PC-3 (cell line): Measurements from ENCODE around the gene DHX35. TPM values are rescaled to one million over a fixed set of nuclear protein-coding genes. Genes with fewer than 3 reads are reported as not detected.

Experiments used
- ATAC-seq: fragments of 200-7000 bp; cut with Tn5 transposase; 2 replicates; pipeline ENCODE4 v1.9.1; 2020; ENCODE audit warnings: mild to moderate bottlenecking, moderate library complexity
- BruUV-seq: library from RNA; stranded (reverse); fragments of 400-500 nt; replicated peaks from 2 replicates; lab custom pipeline; 2021; lab: Mats Ljungman, UMichigan
- CTCF ChIA-PET: fragments of 300-600 bp; sonication (Branson Sonifier 250); formaldehyde crosslinking; loops from one replicate; lab custom pipeline; 2022; ENCODE audit warnings: antibody characterized with exemption; lab: Charles Lee
- POLR2A ChIA-PET: fragments of 300-600 bp; sonication (Branson Sonifier 250); formaldehyde crosslinking; loops from one replicate; lab custom pipeline; 2022; ENCODE audit warnings: antibody characterized with exemption; ENCODE audit not compliant: unreplicated experiment; lab: Charles Lee
- DNase-seq: peaks from one replicate; pipeline ENCODE4 v3.0.0-alpha.2; 2015
- H2AFZ ChIP-seq: fragments of 300-600 bp; sonication (generic); 2 replicates; pipeline ENCODE4 v1.6.0; 2016; ENCODE audit warnings: antibody characterized with exemption, low read length
- H3F3A ChIP-seq: fragments of 300-600 bp; sonication (generic); one replicate; pipeline ENCODE4 v1.6.0; 2017; ENCODE audit warnings: antibody characterized with exemption, low read length, control low read depth, mild to moderate bottlenecking; ENCODE audit not compliant: unreplicated experiment
- H3K27ac ChIP-seq: fragments of 300-600 bp; sonication (generic); 2 replicates; pipeline ENCODE4 v1.5.1; 2016; ENCODE audit warnings: mild to moderate bottlenecking, low read length
- H3K27me3 ChIP-seq: fragments of 300-600 bp; sonication (generic); 2 replicates; pipeline ENCODE4 v1.6.1; 2016; ENCODE audit warnings: low read length, mixed read lengths
- H3K36me3 ChIP-seq: fragments of 300-600 bp; sonication (generic); 2 replicates; pipeline ENCODE4 v1.6.1; 2016; ENCODE audit warnings: low read depth, mixed run types, low read length, mixed read lengths
- H3K4me1 ChIP-seq: fragments of 300-600 bp; sonication (generic); 2 replicates; pipeline ENCODE4 v1.5.1; 2016; ENCODE audit warnings: low read length; ENCODE audit not compliant: insufficient read depth
- H3K4me2 ChIP-seq: fragments of 300-600 bp; sonication (generic); 2 replicates; pipeline ENCODE4 v1.6.0; 2016; ENCODE audit warnings: low read length
- H3K4me3 ChIP-seq: fragments of 300-600 bp; sonication (generic); 2 replicates; pipeline ENCODE4 v1.5.1; 2016; ENCODE audit warnings: mild to moderate bottlenecking, low read length, mixed read lengths
- H3K79me2 ChIP-seq: fragments of 300-600 bp; sonication (generic); 2 replicates; pipeline ENCODE4 v1.6.1; 2017; ENCODE audit warnings: low read length, mixed read lengths
- H3K9ac ChIP-seq: fragments of 300-600 bp; sonication (generic); 2 replicates; pipeline ENCODE4 v1.6.0; 2016; ENCODE audit warnings: mild to moderate bottlenecking, low read length
- H3K9me2 ChIP-seq: fragments of 300-600 bp; sonication (generic); replicated peaks from 2 replicates; pipeline ENCODE4 v1.6.1; 2016; ENCODE audit warnings: mixed run types, low read length, mixed read lengths
- H3K9me3 ChIP-seq: fragments of 300-600 bp; sonication (generic); 2 replicates; pipeline ENCODE4 v1.6.1; 2016; ENCODE audit warnings: low read length, mixed read lengths
- H4K20me1 ChIP-seq: fragments of 300-600 bp; sonication (generic); 2 replicates; pipeline ENCODE4 v1.6.1; 2016; ENCODE audit warnings: low read length, mixed read lengths
- CTCF ChIP-seq: fragments of 300-600 bp; sonication (generic); conservative IDR thresholded peaks from 2 replicates; pipeline ENCODE4 v1.5.1; 2017; ENCODE audit warnings: antibody characterized with exemption, low read depth, mild to moderate bottlenecking, low read length
- EZH2 ChIP-seq: fragments of 300-600 bp; sonication (generic); IDR thresholded peaks from one replicate; pipeline ENCODE4 v1.6.1; 2017; ENCODE audit warnings: antibody characterized with exemption, mild to moderate bottlenecking, low read length; ENCODE audit not compliant: unreplicated experiment
- EZH2phosphoT487 ChIP-seq: fragments of 300-600 bp; sonication (generic); IDR thresholded peaks from 2 replicates; pipeline ENCODE4 v1.6.1; 2018; ENCODE audit warnings: mild to moderate bottlenecking, antibody characterized with exemption, low read length, borderline replicate concordance
- intact Hi-C: fragments of 100-400 bp; cut with micrococcal nuclease; formaldehyde crosslinking; loops from 2 replicates; pipeline ENCODE4 v1.9.0; 2023
- total RNA-seq: library from RNA; depleted of rRNA; stranded (reverse); fragments of >200 nt; gene quantifications from 2 replicates; pipeline ENCODE4 v1.2.3, GENCODE V29; 2014

Gene DHX35
- total RNA-seq, 1 experiment from 2014 or later: 12.0 TPM

GRCh38 chr20:38973107-38973506 is 11.0 kb downstream of the DHX35 start:
- H3K4me1 ChIP-seq: peaks cover 18% of the 10 kb centered on the region; the same call in 1 of the 2 replicates
- no peaks in the 10 kb centered on the region for H3K79me2 ChIP-seq
- no peak for TF ChIP-seq EZH2
- TF ChIP-seq CTCF: no peak
- TF ChIP-seq EZH2phosphoT487: no peak
- ChIA-PET CTCF (no interaction called here), POLR2A (no interaction called here)
- no peaks in the 10 kb centered on the region for H3K27me3 ChIP-seq
- H3K4me3 ChIP-seq: no peak overlapping the region
- H2AFZ ChIP-seq: no peak overlapping the region
- H3K9ac ChIP-seq: no peak overlapping the region
- H3K9me3 ChIP-seq: no peaks in the 10 kb centered on the region
- no peaks in the 10 kb centered on the region for H3F3A ChIP-seq
- BruUV-seq: no TSS peak
- H3K36me3 ChIP-seq: peaks cover 32% of the 10 kb centered on the region
- H3K4me2 ChIP-seq: no peak overlapping the region
- DNase-seq (no peak), ATAC-seq (no peak)
- no peak overlapping the region for H3K27ac ChIP-seq
- no peaks in the 10 kb centered on the region for H3K9me2 ChIP-seq
- no peaks in the 10 kb centered on the region for H4K20me1 ChIP-seq
- intact Hi-C loops: loop anchor here (1.0 kb wide), 1 partner anchor 9 kb away; no protein-coding TSS in a partner anchor

GRCh38 chr20:38973645-38974044 is 11.5 kb downstream of the DHX35 start:
- Histone ChIP-seq H3K27me3 (no peaks in the 10 kb centered on the region), H3K79me2 (no peaks in the 10 kb centered on the region), H3K9me2 (no peaks in the 10 kb centered on the region), H2AFZ (no peak overlapping the region), H3F3A (no peaks in the 10 kb centered on the region), H3K27ac (peak overlapping the region; percentile 41), H3K4me2 (no peak overlapping the region), H3K9ac (no peak overlapping the region), H3K4me3 (no peak overlapping the region), H4K20me1 (no peaks in the 10 kb centered on the region), H3K4me1 (peaks cover 18% of the 10 kb centered on the region; the same call in 1 of the 2 replicates), H3K36me3 (peaks cover 34% of the 10 kb centered on the region), H3K9me3 (no peaks in the 10 kb centered on the region)
- BruUV-seq: no TSS peak
- ChIA-PET CTCF (no interaction called here), POLR2A (no interaction called here)
- intact Hi-C loops: loop anchor here (1.0 kb wide), 1 partner anchor 9 kb away; no protein-coding TSS in a partner anchor
- TF ChIP-seq EZH2 (no peak), CTCF (no peak), EZH2phosphoT487 (no peak)
- ATAC-seq (peak; percentile 88), DNase-seq (peak; percentile 40)

GRCh38 chr20:38975539-38976120 is 13.5 kb downstream of the DHX35 start:
- ChIA-PET CTCF (no interaction called here), POLR2A (interaction anchor here (0.9 kb wide), 1 partner anchor 13 kb away, joined by 4 read pairs; the partner anchor contains the start of gene DHX35)
- Histone ChIP-seq H4K20me1 (no peaks in the 10 kb centered on the region), H3F3A (no peaks in the 10 kb centered on the region), H3K4me1 (peaks cover 9% of the 10 kb centered on the region; the same call in 1 of the 2 replicates), H3K9ac (no peak overlapping the region), H3K9me3 (no peaks in the 10 kb centered on the region), H3K27ac (peak overlapping the region; percentile 12; the same call in 1 of the 2 replicates), H3K27me3 (no peaks in the 10 kb centered on the region), H3K4me2 (no peak overlapping the region), H3K9me2 (no peaks in the 10 kb centered on the region), H3K79me2 (peaks cover 9% of the 10 kb centered on the region; the same call in 1 of the 2 replicates), H2AFZ (no peak overlapping the region), H3K36me3 (peaks cover 32% of the 10 kb centered on the region), H3K4me3 (no peak overlapping the region)
- intact Hi-C loops: no loop called here
- BruUV-seq: no TSS peak
- no peak for TF ChIP-seq CTCF
- TF ChIP-seq EZH2phosphoT487: no peak
- peak; percentile 31 for DNase-seq
- ATAC-seq: peak; percentile 11; the same call in 1 of the 2 replicates
